ENCODE data around the gene FANK1. TPM values are rescaled to one million over a fixed set of nuclear protein-coding genes. Genes with fewer than 3 reads are reported as not detected.

FANK1 gene
- total RNA-seq, 1 experiment from 2014 or later: 1.4 TPM

- H3K27me3 ChIP-seq (replicated peaks; ENCODE audit: insufficient read depth, low read depth, low read length, poor library complexity): no peaks in the 10 kb centered on the region
- DNase-seq (ENCODE audit: low spot score): no peak
- CTCF ChIA-PET: no interaction called here
Measured at GRCh38 chr10:126013489-126014281, 117.3 kb downstream of the FANK1 start.

GRCh38 chr10:126014309-126014708, 117.9 kb downstream of the FANK1 start:
- Histone ChIP-seq H3K27me3 (replicated peaks; ENCODE audit: insufficient read depth, low read depth, low read length, poor library complexity) (no peaks in the 10 kb centered on the region), H3K9me3 (ENCODE audit: low read depth, low read length, poor library complexity, severe bottlenecking) (no peaks in the 10 kb centered on the region), H3K27ac (ENCODE audit: low read depth, low read length, poor library complexity, severe bottlenecking) (no peak overlapping the region), H3K4me3 (ENCODE audit: low read depth, low read length, poor library complexity, severe bottlenecking) (no peak overlapping the region), H3K36me3 (ENCODE audit: insufficient read depth, low read length, poor library complexity, severe bottlenecking) (no peaks in the 10 kb centered on the region), H3K4me1 (ENCODE audit: insufficient read depth, low read length, poor library complexity, severe bottlenecking) (no peaks in the 10 kb centered on the region)
- ChIA-PET CTCF (interaction anchor here (0.6 kb wide), 1 partner anchor 459 kb away, joined by 4 read pairs; no protein-coding TSS in a partner anchor), POLR2A (ENCODE audit: low non-redundant PET) (no interaction called here)
- DNase-seq (ENCODE audit: low spot score): no peak
- no peak for TF ChIP-seq CTCF (conservative IDR thresholded peaks at IDR 0.05; ENCODE audit: low read depth, low read length)
- no peak for TF ChIP-seq EZH2 (IDR thresholded peaks at IDR 0.05; ENCODE audit: borderline replicate concordance, low read depth, low read length, poor library complexity, severe bottlenecking)
- no TSS peak for BruUV-seq (replicated peaks)
- intact Hi-C loops (cut with micrococcal nuclease; ENCODE audit: unreplicated experiment): no loop called here

More at GRCh38 chr10:126013489-126014281, 117.3 kb downstream of the FANK1 start:
- Histone ChIP-seq H3K4me1 (ENCODE audit: insufficient read depth, low read length, poor library complexity, severe bottlenecking) (no peaks in the 10 kb centered on the region), H3K27ac (ENCODE audit: low read depth, low read length, poor library complexity, severe bottlenecking) (no peak overlapping the region), H3K4me3 (ENCODE audit: low read depth, low read length, poor library complexity, severe bottlenecking) (no peak overlapping the region), H3K9me3 (ENCODE audit: low read depth, low read length, poor library complexity, severe bottlenecking) (no peaks in the 10 kb centered on the region), H3K36me3 (ENCODE audit: insufficient read depth, low read length, poor library complexity, severe bottlenecking) (no peaks in the 10 kb centered on the region)
- BruUV-seq (replicated peaks): no TSS peak
- intact Hi-C loops (cut with micrococcal nuclease; ENCODE audit: unreplicated experiment): no loop called here
- POLR2A ChIA-PET (ENCODE audit: low non-redundant PET): interaction anchor here (0.6 kb wide), 1 partner anchor 356 kb away, joined by 4 read pairs; no protein-coding TSS in a partner anchor
- TF ChIP-seq EZH2 (IDR thresholded peaks at IDR 0.05; ENCODE audit: borderline replicate concordance, low read depth, low read length, poor library complexity, severe bottlenecking): no peak
- no peak for TF ChIP-seq CTCF (conservative IDR thresholded peaks at IDR 0.05; ENCODE audit: low read depth, low read length)

GRCh38 chr10:126015413-126015812, 119.0 kb downstream of the FANK1 start:
- TF ChIP-seq CTCF (conservative IDR thresholded peaks at IDR 0.05; ENCODE audit: low read depth, low read length): no peak
- TF ChIP-seq EZH2 (IDR thresholded peaks at IDR 0.05; ENCODE audit: borderline replicate concordance, low read depth, low read length, poor library complexity, severe bottlenecking): no peak
- H3K4me3 ChIP-seq (ENCODE audit: low read depth, low read length, poor library complexity, severe bottlenecking): no peak overlapping the region
- no peaks in the 10 kb centered on the region for H3K4me1 ChIP-seq (ENCODE audit: insufficient read depth, low read length, poor library complexity, severe bottlenecking)
- DNase-seq (ENCODE audit: low spot score): no peak
- no peaks in the 10 kb centered on the region for H3K27me3 ChIP-seq (replicated peaks; ENCODE audit: insufficient read depth, low read depth, low read length, poor library complexity)
- no TSS peak for BruUV-seq (replicated peaks)
- POLR2A ChIA-PET (ENCODE audit: low non-redundant PET): no interaction called here
- no peaks in the 10 kb centered on the region for H3K36me3 ChIP-seq (ENCODE audit: insufficient read depth, low read length, poor library complexity, severe bottlenecking)
- intact Hi-C loops (cut with micrococcal nuclease; ENCODE audit: unreplicated experiment): no loop called here
- CTCF ChIA-PET: no interaction called here
- H3K27ac ChIP-seq (ENCODE audit: low read depth, low read length, poor library complexity, severe bottlenecking): no peak overlapping the region
- H3K9me3 ChIP-seq (ENCODE audit: low read depth, low read length, poor library complexity, severe bottlenecking): no peaks in the 10 kb centered on the region
